Measurements from ENCODE around the gene CAMP.
A peak's percentile ranks its signal among the peaks of the same experiment; 100 is the strongest.

Gene CAMP

GRCh38 chr3:48215019-48215418 is 8.3 kb upstream of the CAMP start:
- DNase-seq = no peak

GRCh38 chr3:48215466-48215865 is 7.8 kb upstream of the CAMP start:
- no peak for DNase-seq

GRCh38 chr3:48215876-48216275 is 7.4 kb upstream of the CAMP start:
- no peak for DNase-seq

GRCh38 chr3:48217449-48217848 is 5.8 kb upstream of the CAMP start:
- no peak for DNase-seq

GRCh38 chr3:48218537-48218936 is 4.8 kb upstream of the CAMP start:
- DNase-seq = no peak

- DNase-seq = no peak
Observed at GRCh38 chr3:48219543-48219942, 3.8 kb upstream of the CAMP start.

GRCh38 chr3:48220746-48221145 is 2.5 kb upstream of the CAMP start:
- no peak for DNase-seq

- no peak for DNase-seq
Observed at GRCh38 chr3:48225587-48225986, 2.3 kb downstream of the CAMP start.

- no peak for DNase-seq
Observed at GRCh38 chr3:48226939-48227338, 3.6 kb downstream of the CAMP start.

GRCh38 chr3:48232232-48232631 is 8.9 kb downstream of the CAMP start:
- DNase-seq = no peak

- peak; percentile 59 for DNase-seq
Observed at GRCh38 chr3:48232734-48233133, 9.4 kb downstream of the CAMP start.

- DNase-seq = no peak
Observed at GRCh38 chr3:48233542-48233941, 10.2 kb downstream of the CAMP start.

GRCh38 chr3:48236531-48236930 is 13.2 kb downstream of the CAMP start:
- DNase-seq = no peak

GRCh38 chr3:48238531-48239085 is 15.3 kb downstream of the CAMP start:
- DNase-seq = no peak

- DNase-seq = no peak
Observed at GRCh38 chr3:48240000-48240963, 17.0 kb downstream of the CAMP start.

- DNase-seq = no peak
Observed at GRCh38 chr3:48241796-48242455, 18.6 kb downstream of the CAMP start.

GRCh38 chr3:48243886-48244285 is 20.6 kb downstream of the CAMP start:
- DNase-seq = no peak

GRCh38 chr3:48244461-48244860 is 21.2 kb downstream of the CAMP start:
- no peak for DNase-seq

GRCh38 chr3:48245136-48245535 is 21.8 kb downstream of the CAMP start:
- no peak for DNase-seq

- no peak for DNase-seq
Observed at GRCh38 chr3:48247401-48247811, 24.1 kb downstream of the CAMP start.

- DNase-seq = no peak
Observed at GRCh38 chr3:48248095-48248850, 25.0 kb downstream of the CAMP start.

GRCh38 chr3:48256557-48256956 is 33.3 kb downstream of the CAMP start:
- DNase-seq = no peak

- no peak for DNase-seq
Observed at GRCh38 chr3:48258530-48258929, 35.2 kb downstream of the CAMP start.

All from CD4-positive, alpha-beta T cell treated with Interleukin-17A for 1 hour (primary cell).